Measurements from ENCODE around the gene SLC25A34. TPM values are rescaled to one million over a fixed set of nuclear protein-coding genes. Genes with fewer than 3 reads are reported as not detected.
A peak's percentile ranks its signal among the peaks of the same experiment; 100 is the strongest.

SLC25A34 gene
- total RNA-seq, 1 donor from 2014 or later, result under 0.01 TPM

GRCh38 chr1:15767941-15768340 is 31.9 kb downstream of the SLC25A34 start:
- FAIRE-seq (no peak), DNase-seq (ENCODE audit: low read depth) (no peak)
- Histone ChIP-seq H3K36me3 (ENCODE audit: control insufficient read depth, insufficient read depth, low read length) (peaks cover 40% of the 10 kb centered on the region), H3K4me3 (ENCODE audit: low read depth, low read length) (no peak overlapping the region), H3K27me3 (ENCODE audit: control insufficient read depth, insufficient read depth, low read length) (no peaks in the 10 kb centered on the region)
- no peak for TF ChIP-seq CTCF (IDR thresholded peaks at IDR 0.05; ENCODE audit: insufficient read depth, low read length, severe bottlenecking)

- Histone ChIP-seq H3K27me3 (ENCODE audit: control insufficient read depth, insufficient read depth, low read length) (no peaks in the 10 kb centered on the region), H3K4me3 (ENCODE audit: low read depth, low read length) (no peak overlapping the region), H3K36me3 (ENCODE audit: control insufficient read depth, insufficient read depth, low read length) (peaks cover 40% of the 10 kb centered on the region)
- FAIRE-seq (no peak), DNase-seq (ENCODE audit: low read depth) (no peak)
- no peak for TF ChIP-seq CTCF (IDR thresholded peaks at IDR 0.05; ENCODE audit: insufficient read depth, low read length, severe bottlenecking)
These were observed 32.3 kb downstream of the SLC25A34 start for GRCh38 chr1:15768388-15768787.

- no peak for TF ChIP-seq CTCF (IDR thresholded peaks at IDR 0.05; ENCODE audit: insufficient read depth, low read length, severe bottlenecking)
- DNase-seq (ENCODE audit: low read depth) (no peak), FAIRE-seq (no peak)
- Histone ChIP-seq H3K27me3 (ENCODE audit: control insufficient read depth, insufficient read depth, low read length) (no peaks in the 10 kb centered on the region), H3K4me3 (ENCODE audit: low read depth, low read length) (no peak overlapping the region), H3K36me3 (ENCODE audit: control insufficient read depth, insufficient read depth, low read length) (peaks cover 44% of the 10 kb centered on the region)
These were observed 34.4 kb downstream of the SLC25A34 start for GRCh38 chr1:15770313-15770962.

GRCh38 chr1:15771836-15772515 is 35.9 kb downstream of the SLC25A34 start:
- Histone ChIP-seq H3K4me3 (ENCODE audit: low read depth, low read length) (no peak overlapping the region), H3K36me3 (ENCODE audit: control insufficient read depth, insufficient read depth, low read length) (peaks cover 50% of the 10 kb centered on the region), H3K27me3 (ENCODE audit: control insufficient read depth, insufficient read depth, low read length) (no peaks in the 10 kb centered on the region)
- DNase-seq (ENCODE audit: low read depth), result no peak
- peak; percentile 82 for FAIRE-seq
- TF ChIP-seq CTCF (IDR thresholded peaks at IDR 0.05; ENCODE audit: insufficient read depth, low read length, severe bottlenecking), result no peak

GRCh38 chr1:15775706-15776105 is 39.6 kb downstream of the SLC25A34 start:
- TF ChIP-seq CTCF (IDR thresholded peaks at IDR 0.05; ENCODE audit: insufficient read depth, low read length, severe bottlenecking), result no peak
- no peak for FAIRE-seq
- no peaks in the 10 kb centered on the region for H3K27me3 ChIP-seq (ENCODE audit: control insufficient read depth, insufficient read depth, low read length)
- DNase-seq (ENCODE audit: low read depth), result no peak
- H3K36me3 ChIP-seq (ENCODE audit: control insufficient read depth, insufficient read depth, low read length), result peaks cover 31% of the 10 kb centered on the region
- H3K4me3 ChIP-seq (ENCODE audit: low read depth, low read length), result no peak overlapping the region

Data from bronchial epithelial cell (primary cell).